Cardiac muscle cell (in vitro differentiated cells and primary cell): ENCODE data around the gene TLX1. TPM values are rescaled to one million over a fixed set of nuclear protein-coding genes. Genes with fewer than 3 reads are reported as not detected.

Source experiments
- DNase-seq, 2 donors: peaks; one replicate each; pipeline versions ENCODE4 v3.0.0 to v3.0.0-alpha.2; 2010 to 2017; ENCODE audit warnings: low read depth in 1 of 2, low spot score in 1 of 2
- H3K27ac ChIP-seq: fragments of 200-600 bp; sonication (generic); 2 replicates; pipeline ENCODE4 v1.5.1; 2016
- H3K27me3 ChIP-seq: fragments of 200-600 bp; sonication (generic); 2 replicates; pipeline ENCODE4 v1.6.0; 2016; ENCODE audit warnings: control low read depth
- H3K36me3 ChIP-seq: fragments of 200-600 bp; sonication (generic); 2 replicates; pipeline ENCODE4 v1.5.1; 2016; ENCODE audit warnings: control low read depth
- H3K4me1 ChIP-seq: fragments of 200-600 bp; sonication (generic); 2 replicates; pipeline ENCODE4 v1.8.1; 2017; ENCODE audit warnings: low read depth, mild to moderate bottlenecking, mixed run types
- H3K4me3 ChIP-seq: fragments of 200-600 bp; sonication (generic); 2 replicates; pipeline ENCODE4 v1.5.1; 2016; ENCODE audit warnings: mild to moderate bottlenecking
- H3K9me3 ChIP-seq: fragments of 200-600 bp; sonication (generic); 2 replicates; pipeline ENCODE4 v1.5.1; 2017; ENCODE audit warnings: low read depth, mild to moderate bottlenecking, control low read depth
- CTCF ChIP-seq: IDR thresholded peaks from 2 replicates; pipeline ENCODE4 v1.5.1; 2012; ENCODE audit warnings: low read depth, mild to moderate bottlenecking, low read length
- polyA plus RNA-seq: library from polyadenylated mRNA; unstranded; fragments of >200 nt; fragmentation: Nextera tagmentation; extraction: Ambion mirVana; gene quantifications from 2 replicates; pipeline ENCODE4 v1.2.1, GENCODE V29; 2016
- total RNA-seq: library from RNA; depleted of rRNA; stranded (reverse); fragments of >200 nt; gene quantifications from 2 replicates; pipeline ENCODE4 v1.2.3, GENCODE V29; 2016

The TLX1 gene
- total and polyA plus RNA-seq, 2 experiments from 2014 or later: 1.9 to 2.2 TPM

GRCh38 chr10:101090597-101090996 is 40.5 kb upstream of the TLX1 start:
- no peak overlapping the region for H3K4me3 ChIP-seq
- DNase-seq: no peak
- H3K27me3 ChIP-seq: peaks cover 41% of the 10 kb centered on the region
- H3K36me3 ChIP-seq: no peaks in the 10 kb centered on the region
- H3K9me3 ChIP-seq: no peaks in the 10 kb centered on the region
- H3K4me1 ChIP-seq: no peaks in the 10 kb centered on the region
- TF ChIP-seq CTCF: no peak
- H3K27ac ChIP-seq: no peak overlapping the region

DNA sequence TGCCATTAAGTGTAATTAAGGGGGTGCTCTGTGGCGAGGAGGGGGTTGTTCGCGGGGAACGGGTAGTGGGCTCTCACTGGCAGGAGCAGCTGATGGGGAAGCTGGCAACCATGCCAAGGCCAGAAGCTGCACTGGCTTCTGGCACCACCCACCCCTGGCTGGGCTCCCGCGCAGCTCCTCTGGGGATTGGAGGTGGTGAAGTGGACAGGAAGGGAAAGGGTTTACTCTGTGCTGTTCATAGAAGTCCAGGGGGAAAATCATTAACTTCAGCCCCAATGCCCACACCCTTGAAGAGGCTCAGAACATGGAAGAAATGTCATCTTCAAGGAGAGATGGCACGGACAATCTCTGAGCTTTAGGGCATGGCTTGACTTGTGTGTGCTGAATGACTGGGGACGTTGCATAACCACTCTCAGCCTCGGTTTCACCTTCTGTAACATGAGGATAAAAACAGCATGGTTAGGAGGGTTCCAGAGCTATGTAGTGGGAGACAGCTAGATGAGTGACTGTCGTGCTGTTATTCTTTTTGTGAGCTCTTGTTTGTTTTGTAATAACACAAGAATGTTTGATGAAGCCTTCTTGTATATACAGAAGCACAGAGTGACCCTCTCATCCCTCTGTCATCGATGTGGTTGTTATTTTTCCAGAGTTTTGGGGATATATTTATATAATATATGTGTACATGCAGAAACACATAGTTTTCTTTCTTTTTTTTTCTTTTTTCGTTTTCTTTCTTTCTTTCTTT is 39.4 kb upstream of the TLX1 start:
- no peak for DNase-seq
- Histone ChIP-seq H3K4me3 (no peak overlapping the region), H3K9me3 (no peaks in the 10 kb centered on the region), H3K36me3 (no peaks in the 10 kb centered on the region), H3K4me1 (no peaks in the 10 kb centered on the region), H3K27me3 (peaks cover 31% of the 10 kb centered on the region), H3K27ac (no peak overlapping the region)
- no peak for TF ChIP-seq CTCF

- H3K9me3 ChIP-seq: no peaks in the 10 kb centered on the region
- no peak overlapping the region for H3K27ac ChIP-seq
- TF ChIP-seq CTCF: no peak
- no peaks in the 10 kb centered on the region for H3K4me1 ChIP-seq
- no peak for DNase-seq
- peaks cover 23% of the 10 kb centered on the region for H3K27me3 ChIP-seq
- no peak overlapping the region for H3K4me3 ChIP-seq
- H3K36me3 ChIP-seq: no peaks in the 10 kb centered on the region
Observed at GRCh38 chr10:101092881-101093354, 38.2 kb upstream of the TLX1 start.

GRCh38 chr10:101094121-101094879 is 36.8 kb upstream of the TLX1 start:
- H3K27me3 ChIP-seq: peaks cover 21% of the 10 kb centered on the region
- H3K4me1 ChIP-seq: no peaks in the 10 kb centered on the region
- H3K4me3 ChIP-seq: no peak overlapping the region
- H3K36me3 ChIP-seq: no peaks in the 10 kb centered on the region
- DNase-seq: no peak
- TF ChIP-seq CTCF: no peak
- H3K9me3 ChIP-seq: no peaks in the 10 kb centered on the region
- H3K27ac ChIP-seq: no peak overlapping the region

DNA sequence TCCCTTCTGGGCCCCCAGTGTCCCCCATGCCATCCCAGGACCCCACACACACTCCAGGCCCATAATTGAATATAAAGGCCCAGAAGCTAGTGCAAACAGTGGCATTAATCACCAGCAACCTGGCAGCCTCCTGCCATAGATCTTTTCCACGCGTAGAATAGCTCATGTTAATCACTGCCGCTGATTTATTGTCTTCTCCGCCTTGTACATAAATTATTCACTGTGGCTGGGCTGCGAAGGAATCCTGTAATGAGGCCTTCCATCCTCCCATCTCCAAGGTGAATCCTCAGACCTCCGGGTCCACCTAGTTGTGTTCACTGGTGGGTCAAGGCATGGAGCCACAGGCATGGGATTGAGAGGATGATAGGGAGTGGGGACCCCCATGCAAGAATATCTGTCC is 36.1 kb upstream of the TLX1 start:
- TF ChIP-seq CTCF: no peak
- H3K4me1 ChIP-seq: no peaks in the 10 kb centered on the region
- no peaks in the 10 kb centered on the region for H3K9me3 ChIP-seq
- H3K27me3 ChIP-seq: peaks cover 28% of the 10 kb centered on the region
- no peak for DNase-seq
- H3K4me3 ChIP-seq: no peak overlapping the region
- no peak overlapping the region for H3K27ac ChIP-seq
- no peaks in the 10 kb centered on the region for H3K36me3 ChIP-seq
